Activated naive CD4-positive, alpha-beta T cell treated with anti-CD3 and anti-CD28 coated beads, Interleukin-2, amount 50 U/mL, for 72 hours (primary cell): ENCODE results near the gene ZNF689. TPM values are rescaled to one million over a fixed set of nuclear protein-coding genes. Genes with fewer than 3 reads are reported as not detected.

Source experiments
- ATAC-seq, 2 donors: fragments of 150-1000 bp; cut with Tn5 transposase; 2 replicates each; pipeline ENCODE4 v1.10.0; 2021; ENCODE audit warnings: mild to moderate bottlenecking in 2 of 2, moderate library complexity in 2 of 2
- DNase-seq, 2 donors: peaks; one replicate each; pipeline ENCODE4 v3.0.0; 2021 to 2022; ENCODE audit warnings: low spot score in 2 of 2
- H3K27ac Mint-ChIP-seq, 2 donors: one replicate each; pipeline ENCODE4 v1.8.0; 2022; ENCODE audit warnings: mild to moderate bottlenecking in 2 of 2, mixed read lengths in 2 of 2
- H3K36me3 Mint-ChIP-seq, 2 donors: one replicate each; pipeline ENCODE4 v1.8.0; 2022; ENCODE audit warnings: mixed read lengths in 2 of 2
- H3K9me3 Mint-ChIP-seq, 2 donors: one replicate each; pipeline ENCODE4 v1.8.0; 2022; ENCODE audit warnings: mixed read lengths in 2 of 2
- total RNA-seq, 2 donors: library from RNA; stranded (reverse); gene quantifications; one replicate each; pipeline ENCODE4 v1.2.3, GENCODE V29; 2022

ZNF689 gene
- 10 to 100 TPM; 11.6 to 13.7 TPM for total RNA-seq

DNA sequence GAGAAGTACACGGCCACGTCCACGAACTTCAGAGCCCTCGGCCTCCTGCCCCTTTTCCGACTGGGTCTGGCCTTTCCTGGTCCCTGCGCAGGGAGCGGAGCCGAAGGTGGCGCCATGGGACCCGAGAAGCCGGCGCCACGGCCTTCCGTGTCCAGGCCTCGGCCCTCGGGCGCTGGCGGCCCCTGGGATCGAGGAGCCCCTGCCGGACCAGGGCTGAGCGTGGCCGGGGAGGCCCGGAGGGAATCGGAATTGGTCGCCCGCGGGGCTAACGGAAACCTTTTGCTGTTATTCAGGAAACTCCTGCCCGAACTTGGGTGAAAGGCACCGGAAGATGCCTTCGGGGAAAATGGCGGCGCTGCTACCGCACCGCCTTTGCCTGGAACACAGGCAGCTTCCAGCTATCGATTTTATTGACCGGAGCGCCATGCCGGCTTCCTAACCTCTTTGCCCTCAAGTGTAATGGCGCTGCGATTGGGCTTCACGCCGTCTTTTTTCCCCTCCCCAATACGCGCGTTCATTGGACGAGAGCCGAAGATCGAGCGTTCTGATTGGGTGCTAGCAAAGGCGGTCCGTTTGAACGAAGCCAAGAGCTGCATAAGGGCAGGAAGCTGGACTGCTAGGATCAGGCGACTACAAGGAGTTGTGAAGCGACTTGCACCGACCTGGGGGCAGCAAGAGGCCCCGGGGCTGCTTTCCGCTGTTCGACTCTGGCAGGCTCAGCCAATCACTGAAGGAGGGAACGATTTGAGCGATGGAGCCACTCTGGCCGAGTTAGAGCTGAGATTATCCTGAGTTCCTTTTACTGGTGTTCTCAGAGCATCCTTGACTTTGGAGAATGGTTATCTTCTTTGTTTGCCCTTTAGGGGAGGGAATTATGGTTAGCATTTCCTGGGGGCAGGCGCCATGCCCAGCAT lies at the start of gene ZNF689:
TSS of gene ZNF689 (minus strand) at position 464 of the 914 bp plus-strand sequence. CDS start at position 116, 348 bp downstream.
- Mint-ChIP-seq H3K36me3 (peaks cover 6% of the 10 kb centered on the region in 2 donors), H3K9me3 (no peaks in the 10 kb centered on the region), H3K27ac (peak within 1 kb of the TSS; percentile 96 to 97)
- peak; percentile 95 for ATAC-seq
- DNase-seq = peak; percentile 94 to 96

DNA sequence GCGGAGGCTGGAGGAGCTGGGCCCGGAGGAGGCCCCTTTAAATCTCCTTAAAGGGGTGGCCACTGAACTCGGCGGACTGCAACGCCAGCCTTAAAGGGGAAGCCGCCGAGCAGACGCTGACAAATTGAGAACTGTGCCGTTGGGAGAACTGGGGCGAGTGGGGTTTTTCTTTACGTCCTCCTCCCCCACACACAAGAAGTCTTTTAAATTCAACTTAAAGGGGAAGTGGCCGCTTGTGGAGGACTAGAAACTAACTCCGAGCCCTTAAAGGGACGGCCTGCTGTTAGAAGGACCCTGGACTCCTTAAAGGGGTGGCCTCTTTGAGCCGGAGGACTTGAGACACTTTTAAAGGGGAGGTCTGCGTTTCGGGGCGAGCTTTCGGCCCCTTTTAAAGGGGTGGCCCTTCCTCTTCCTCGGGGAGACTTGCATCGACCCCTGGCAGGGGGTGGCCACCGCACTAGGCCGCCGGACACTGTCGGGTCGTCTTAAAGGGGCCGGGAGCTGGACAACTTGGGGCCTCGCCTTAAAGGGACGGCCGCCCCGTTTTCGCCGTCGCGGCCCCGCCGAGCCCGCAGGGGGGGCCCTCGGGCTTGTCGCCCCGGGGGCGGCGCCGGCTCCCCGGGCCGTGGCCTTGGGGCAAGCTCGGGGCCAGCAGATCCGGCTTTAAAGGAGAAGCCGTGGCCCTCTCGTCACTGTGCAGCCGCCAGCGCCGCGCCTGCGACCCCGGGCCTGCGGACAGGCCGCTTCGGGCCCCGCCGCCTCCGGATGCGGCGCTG lies 48.7 kb upstream of the ZNF689 start:
- DNase-seq = peak; percentile 77 to 97
- H3K9me3 Mint-ChIP-seq = no peaks in the 10 kb centered on the region
- ATAC-seq = peak; percentile 1 to 49
- peaks cover 37 to 58% of the 10 kb centered on the region in 2 donors for H3K36me3 Mint-ChIP-seq
- peak overlapping the region; percentile 93 to 100 for H3K27ac Mint-ChIP-seq

DNA sequence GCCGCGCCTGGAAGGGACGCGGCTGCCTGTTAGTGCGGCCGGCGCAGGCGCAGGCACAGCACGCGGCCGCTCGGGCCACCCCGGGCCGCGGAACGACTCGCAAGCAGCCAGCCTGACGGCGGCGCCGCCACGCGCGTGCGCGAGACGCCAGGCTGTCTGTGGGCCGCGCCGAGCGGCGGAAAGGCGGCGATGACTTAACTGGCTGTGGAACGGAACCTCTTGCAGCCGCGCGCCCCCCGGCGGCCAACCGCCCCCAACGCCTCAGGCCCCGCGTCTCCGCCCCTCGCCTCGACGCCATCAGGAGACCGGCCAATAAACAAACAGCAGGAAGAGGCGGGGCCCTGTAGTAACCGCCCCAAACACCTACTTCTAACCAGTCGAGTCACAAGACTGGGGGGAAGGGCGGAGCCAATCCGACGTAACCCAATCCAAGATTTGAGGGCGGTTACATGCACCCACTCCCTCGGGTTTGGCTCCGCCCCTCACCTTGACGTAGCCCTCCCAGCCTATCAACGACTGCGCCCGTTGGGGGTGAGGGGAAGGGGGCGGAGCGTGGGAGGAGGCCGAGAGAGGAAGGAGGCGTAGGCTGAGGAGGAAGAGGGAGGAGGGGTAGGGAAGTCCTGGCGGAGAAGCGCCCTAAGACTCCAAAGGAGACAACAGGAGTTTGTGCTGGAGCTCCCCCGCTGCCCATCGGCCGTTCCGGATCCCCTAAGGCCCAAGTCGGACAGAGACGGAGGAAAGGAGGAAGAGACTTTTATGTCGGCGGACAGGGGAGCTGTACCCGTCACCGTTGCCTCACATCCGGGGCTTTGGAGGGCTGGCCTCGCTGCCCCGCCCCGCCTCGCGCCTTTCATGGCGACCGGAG lies 47.9 kb upstream of the ZNF689 start, which contains the start of gene FBRS:
TSS of gene FBRS (plus strand) at position 566 of the 865 bp plus-strand sequence. CDS start 1,088 bp downstream, outside the sequence.
- no peaks in the 10 kb centered on the region for H3K9me3 Mint-ChIP-seq
- peak within 1 kb of the TSS; percentile 93 to 100 for H3K27ac Mint-ChIP-seq
- DNase-seq (peak; percentile 99 to 100), ATAC-seq (peak; percentile 78 to 79)
- H3K36me3 Mint-ChIP-seq = peaks cover 30 to 50% of the 10 kb centered on the region in 2 donors

DNA sequence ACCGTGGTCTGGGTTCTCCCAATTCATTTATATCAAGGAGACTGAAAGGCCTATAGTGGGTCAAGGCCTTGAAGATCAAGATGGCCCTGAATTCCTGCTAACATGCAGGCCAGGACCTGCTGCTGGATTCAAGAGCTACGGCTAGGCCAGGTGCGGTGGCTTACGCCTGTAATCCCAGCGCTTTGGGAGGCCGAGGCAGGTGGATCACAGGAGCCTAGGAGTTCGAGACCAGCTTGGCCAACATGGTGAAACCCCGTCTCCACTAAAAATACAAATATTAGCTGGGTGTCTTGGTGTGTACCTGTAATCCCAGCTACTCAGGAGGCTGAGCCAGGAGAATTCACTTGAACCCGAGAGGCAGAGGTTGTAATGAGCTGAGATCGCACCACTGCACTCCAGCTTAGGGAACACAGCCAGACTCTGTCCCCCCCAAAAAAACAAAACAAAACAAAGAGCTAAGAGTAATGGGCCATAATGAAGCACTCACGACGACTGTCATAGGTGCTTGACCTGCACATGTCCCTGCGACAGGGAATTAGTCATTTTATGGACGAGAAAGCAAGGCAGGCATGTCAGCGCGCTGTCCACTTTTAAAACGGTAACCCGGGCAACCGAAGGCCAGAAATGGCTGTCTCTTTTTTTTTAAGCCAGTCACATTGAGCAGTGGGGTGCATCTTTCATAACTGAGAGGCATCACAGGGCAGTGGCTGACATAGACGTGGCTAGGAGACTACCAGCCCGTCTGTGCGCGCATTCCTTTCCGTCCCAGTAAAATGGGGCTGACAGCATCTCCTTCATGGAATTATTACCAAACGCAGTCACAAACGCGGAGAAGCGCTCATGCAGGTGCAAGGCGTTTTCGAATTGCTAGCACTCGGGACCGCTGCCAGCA lies 47.0 kb upstream of the ZNF689 start:
- peaks cover 33 to 51% of the 10 kb centered on the region in 2 donors for H3K36me3 Mint-ChIP-seq
- no peak for ATAC-seq
- no peaks in the 10 kb centered on the region for H3K9me3 Mint-ChIP-seq
- no peak for DNase-seq
- H3K27ac Mint-ChIP-seq = peak overlapping the region; percentile 93 to 94

DNA sequence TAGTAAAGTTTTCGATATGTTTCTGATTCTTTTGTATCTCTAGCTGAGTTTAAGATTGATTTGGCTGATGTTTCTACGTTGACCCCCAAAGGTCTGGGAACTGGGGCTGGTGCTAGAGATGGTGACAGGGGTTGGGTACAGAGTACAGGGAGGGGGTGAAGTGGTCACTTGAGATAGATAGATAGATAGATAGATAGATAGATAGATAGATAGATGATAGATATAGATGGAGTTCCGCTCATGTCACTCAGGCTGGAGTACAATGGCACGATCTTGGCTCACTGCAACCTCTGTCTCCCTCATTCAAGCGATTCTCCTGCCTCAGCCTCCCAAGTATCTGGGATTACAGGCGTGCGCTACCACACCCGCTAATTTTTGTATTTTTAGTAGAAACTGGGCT lies 46.2 kb upstream of the ZNF689 start:
- H3K36me3 Mint-ChIP-seq = peaks cover 33 to 50% of the 10 kb centered on the region in 2 donors
- DNase-seq (no peak), ATAC-seq (no peak)
- peak overlapping the region; percentile 44 to 93 for H3K27ac Mint-ChIP-seq
- H3K9me3 Mint-ChIP-seq = no peaks in the 10 kb centered on the region

DNA sequence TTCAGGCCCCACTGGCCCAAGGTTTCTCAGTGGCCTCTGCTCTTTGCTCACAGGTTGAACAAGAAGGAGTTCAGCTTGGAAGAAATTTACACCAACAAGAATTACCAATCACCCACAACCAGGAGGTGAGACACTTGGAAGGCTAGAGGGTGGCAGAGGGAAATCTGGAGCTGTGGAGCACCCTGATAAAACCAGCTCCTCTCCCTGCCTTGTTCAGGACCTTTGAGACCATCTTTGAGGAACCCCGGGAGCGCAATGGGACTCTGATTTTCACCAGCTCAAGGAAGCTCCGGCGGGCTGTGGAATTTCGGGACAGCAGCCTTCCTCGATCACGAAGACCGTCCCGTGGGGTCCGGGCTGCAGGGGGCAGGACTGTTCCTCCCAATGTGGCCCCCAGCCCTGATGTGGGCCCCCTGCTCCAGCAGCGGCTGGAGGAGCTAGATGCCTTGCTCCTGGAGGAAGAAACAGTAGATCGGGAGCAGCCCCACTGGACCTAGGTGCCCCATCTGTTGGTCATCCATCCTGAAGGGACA lies 45.7 kb upstream of the ZNF689 start:
- ATAC-seq (no peak), DNase-seq (no peak)
- no peaks in the 10 kb centered on the region for H3K9me3 Mint-ChIP-seq
- peak overlapping the region; percentile 44 to 93 for H3K27ac Mint-ChIP-seq
- peaks cover 32 to 49% of the 10 kb centered on the region in 2 donors for H3K36me3 Mint-ChIP-seq

DNA sequence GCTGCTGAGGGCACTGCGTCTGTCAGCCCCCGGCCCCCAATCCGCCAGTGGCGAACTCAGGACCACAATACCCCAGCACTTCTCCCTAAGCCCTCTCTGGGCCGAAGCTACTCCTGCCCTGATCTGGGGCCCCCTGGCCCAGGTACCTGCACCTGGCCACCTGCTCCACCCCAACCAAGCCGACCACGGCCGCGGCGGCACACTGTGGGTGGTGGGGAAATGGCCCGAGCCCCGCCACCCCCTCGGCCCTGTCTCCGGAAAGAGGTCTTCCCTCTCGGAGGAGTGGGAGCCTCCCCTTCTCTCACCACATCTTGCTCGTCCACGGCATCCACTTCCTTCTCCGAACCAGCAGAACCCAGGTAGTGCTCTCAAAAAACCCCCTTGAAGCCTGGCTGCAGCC lies 44.7 kb upstream of the ZNF689 start:
- H3K27ac Mint-ChIP-seq = peak overlapping the region in 1 of 2 donors; percentile 70
- DNase-seq (no peak), ATAC-seq (no peak)
- H3K9me3 Mint-ChIP-seq = no peaks in the 10 kb centered on the region
- H3K36me3 Mint-ChIP-seq = peaks cover 36 to 53% of the 10 kb centered on the region in 2 donors

DNA sequence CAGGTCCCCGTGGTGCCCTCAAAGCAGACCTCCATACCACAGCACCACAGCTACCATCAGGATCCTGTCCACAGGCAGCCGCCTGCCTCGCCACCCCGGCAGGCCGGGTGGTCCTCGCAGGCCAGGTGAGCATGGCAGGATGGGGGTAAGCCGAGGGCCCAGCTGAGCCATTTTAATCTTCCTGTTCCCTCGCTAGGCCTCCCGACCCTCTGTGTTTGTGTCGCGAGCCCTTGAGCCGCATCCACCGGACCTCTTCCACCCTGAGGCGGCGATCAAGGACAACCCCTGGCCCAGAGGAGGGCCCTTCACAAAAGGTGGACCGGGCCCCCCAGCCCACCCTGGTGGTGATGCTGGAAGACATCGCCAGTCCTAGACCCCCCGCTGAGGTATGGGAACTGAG lies 42.5 kb upstream of the ZNF689 start:
- H3K27ac Mint-ChIP-seq = peak overlapping the region; percentile 95 to 99
- no peaks in the 10 kb centered on the region for H3K9me3 Mint-ChIP-seq
- ATAC-seq = no peak
- no peak for DNase-seq
- peaks cover 30 to 47% of the 10 kb centered on the region in 2 donors for H3K36me3 Mint-ChIP-seq

DNA sequence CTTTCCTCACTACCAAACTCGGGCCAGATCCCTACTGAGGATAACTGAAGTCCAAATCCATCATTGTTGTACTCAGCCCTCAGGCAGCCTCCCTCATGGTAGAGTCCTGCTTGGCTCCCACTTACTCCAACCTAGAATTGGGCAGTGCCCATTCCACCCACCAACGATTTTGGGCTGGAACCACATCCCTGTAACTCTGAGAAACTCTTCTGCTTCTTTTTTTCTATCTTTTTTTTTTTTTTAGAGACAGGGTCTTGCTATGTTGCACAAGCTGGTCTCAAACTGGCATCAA lies 41.8 kb upstream of the ZNF689 start:
- Mint-ChIP-seq H3K27ac (peak overlapping the region; percentile 95 to 99), H3K9me3 (no peaks in the 10 kb centered on the region), H3K36me3 (peaks cover 30 to 47% of the 10 kb centered on the region in 2 donors)
- DNase-seq (no peak), ATAC-seq (no peak)

DNA sequence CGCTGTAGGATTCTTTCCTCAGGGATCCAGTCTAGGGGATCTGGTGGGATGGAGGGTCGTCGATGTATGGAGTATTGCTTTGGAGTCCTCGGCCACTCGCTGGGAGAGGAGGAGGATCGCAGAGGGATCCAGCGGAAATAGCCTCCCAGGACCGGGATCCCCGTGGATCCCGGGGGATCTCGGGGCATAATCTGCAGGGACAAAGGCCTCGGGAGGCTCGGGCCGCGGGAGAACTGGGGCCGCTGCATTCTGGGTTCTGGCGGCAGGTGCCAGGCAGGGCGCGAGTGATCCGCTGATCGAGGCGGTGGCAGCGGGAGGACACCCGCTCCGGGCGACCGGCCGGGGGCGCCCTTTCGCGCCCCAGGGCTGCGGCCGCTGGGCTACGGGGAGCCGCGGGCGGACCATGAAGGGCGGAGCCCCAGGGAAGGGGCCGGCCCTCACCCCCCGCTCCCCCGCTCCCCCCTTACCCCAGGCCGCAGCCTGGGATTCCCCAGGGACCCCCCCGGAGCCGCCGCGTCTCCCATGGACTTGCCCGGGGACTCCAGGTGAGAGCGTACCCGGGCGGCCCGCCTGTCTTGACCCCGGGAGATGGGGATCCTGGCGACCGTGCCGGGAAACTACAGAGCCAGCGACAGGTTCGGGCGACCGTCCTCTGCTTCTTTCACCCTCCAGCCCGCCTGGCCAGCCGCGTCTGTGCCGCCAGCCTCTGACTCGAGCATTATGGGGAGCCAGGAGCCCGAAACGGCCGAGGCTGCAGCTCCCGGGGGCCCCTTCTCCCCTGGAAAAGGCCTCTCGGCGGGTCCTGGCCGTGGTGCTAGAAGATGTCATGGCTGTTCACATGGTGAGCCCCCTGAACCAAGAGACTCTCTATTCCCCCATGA lies 41.2 kb upstream of the ZNF689 start:
- Mint-ChIP-seq H3K36me3 (peaks cover 30 to 44% of the 10 kb centered on the region in 2 donors), H3K9me3 (no peaks in the 10 kb centered on the region), H3K27ac (peak overlapping the region; percentile 99)
- ATAC-seq (peak; percentile 59 to 66), DNase-seq (peak; percentile 82 to 84)

DNA sequence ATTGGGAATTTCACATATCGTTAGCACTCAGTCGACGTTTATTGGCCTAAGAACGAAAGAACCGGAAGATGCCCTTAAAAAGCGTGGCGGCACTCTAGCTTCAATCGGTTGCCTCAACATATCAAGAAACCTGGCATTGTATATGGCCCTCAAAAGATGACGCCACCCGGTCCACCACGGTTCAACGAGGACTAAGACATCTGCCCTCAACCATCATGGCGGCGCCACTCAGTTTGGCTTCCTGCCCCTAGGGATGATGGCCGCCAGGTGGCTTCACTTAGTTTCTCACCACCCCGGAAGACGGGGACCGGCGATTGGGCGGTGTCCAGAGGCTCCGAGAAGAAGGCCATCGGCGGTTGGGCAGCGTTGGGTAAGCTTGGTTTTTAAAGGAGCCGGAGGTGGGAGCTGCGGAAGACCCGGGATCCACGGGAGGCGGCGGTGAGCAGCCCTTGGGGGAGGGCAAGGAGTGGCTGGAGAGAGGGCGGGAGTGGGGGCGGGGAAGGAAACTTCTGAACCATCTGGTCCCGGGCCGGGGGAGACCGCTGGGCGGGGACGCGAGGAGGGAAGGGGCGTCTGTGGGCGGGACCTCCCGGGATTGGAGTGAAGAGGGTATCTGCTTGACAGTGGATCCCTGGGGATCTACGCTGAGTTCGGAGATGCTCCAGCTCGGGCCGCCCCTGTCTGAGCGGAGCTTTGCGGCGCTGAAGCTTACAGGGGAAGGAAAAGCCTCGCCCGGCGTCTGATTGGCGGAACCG lies 40.4 kb upstream of the ZNF689 start, which contains the start of gene PRR14:
TSS of gene PRR14 (plus strand) at position 592 of the 755 bp plus-strand sequence. CDS start 686 bp downstream, outside the sequence.
- no peaks in the 10 kb centered on the region for H3K9me3 Mint-ChIP-seq
- ATAC-seq = peak; percentile 84 to 86
- peaks cover 30 to 37% of the 10 kb centered on the region in 2 donors for H3K36me3 Mint-ChIP-seq
- H3K27ac Mint-ChIP-seq = peak within 1 kb of the TSS; percentile 99
- peak; percentile 96 to 99 for DNase-seq

DNA sequence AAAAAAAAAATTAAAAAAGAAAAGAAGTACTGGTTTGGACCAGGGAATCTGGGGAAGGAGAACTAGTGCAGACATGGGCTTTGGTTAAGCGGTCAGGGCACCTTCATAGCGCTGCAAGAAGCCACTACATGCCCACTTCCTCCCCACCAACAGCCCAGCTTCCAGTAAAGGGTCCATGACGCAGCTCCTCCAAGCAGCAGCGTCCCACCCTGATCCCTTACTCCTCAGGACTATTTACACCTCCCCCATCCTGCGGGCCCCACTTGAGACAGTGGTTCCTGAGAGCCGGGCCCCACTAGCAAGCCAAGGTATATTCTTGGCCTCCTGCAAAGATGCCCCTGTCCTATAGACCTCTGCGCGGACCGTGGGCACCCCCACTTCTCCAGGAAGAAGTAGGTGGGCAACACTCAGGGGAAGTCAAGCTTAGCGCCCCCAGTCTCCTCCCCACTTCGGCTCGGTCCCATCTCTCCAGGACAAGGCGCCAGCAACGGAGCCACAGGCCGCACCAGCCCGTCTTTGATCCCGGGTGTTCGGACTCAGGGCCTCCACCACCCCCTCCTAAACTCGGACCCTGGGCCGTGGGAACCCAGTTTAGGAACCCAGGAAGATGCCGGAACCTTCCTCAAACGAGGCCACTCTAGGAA lies 39.7 kb upstream of the ZNF689 start:
- Mint-ChIP-seq H3K9me3 (no peaks in the 10 kb centered on the region), H3K27ac (peak overlapping the region; percentile 99), H3K36me3 (peaks cover 30% of the 10 kb centered on the region in 2 donors)
- DNase-seq (peak in 1 of 2 donors; percentile 42), ATAC-seq (peak in 1 of 2 donors; percentile 0)

DNA sequence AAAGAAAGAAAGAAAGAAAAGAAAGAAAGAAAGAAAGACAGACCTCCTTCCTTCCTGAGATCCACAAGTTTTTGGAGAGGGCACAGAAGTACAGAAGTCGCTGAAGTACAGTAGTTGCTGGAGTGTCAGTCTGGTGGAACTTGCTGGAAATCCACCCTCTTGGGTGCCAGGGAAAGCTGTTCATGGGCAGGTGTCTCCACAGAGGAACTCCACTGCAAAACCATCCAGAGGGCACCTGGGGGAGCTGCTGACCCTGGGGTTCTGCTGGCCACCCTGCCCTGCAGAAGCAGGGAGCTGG lies 37.0 kb upstream of the ZNF689 start:
- DNase-seq (no peak), ATAC-seq (no peak)
- no peaks in the 10 kb centered on the region for H3K9me3 Mint-ChIP-seq
- H3K27ac Mint-ChIP-seq = no peak overlapping the region
- H3K36me3 Mint-ChIP-seq = peaks cover 20 to 21% of the 10 kb centered on the region in 2 donors
